HG03442 (cell line): ENCODE data around the gene SYNGR1.

Experiments
- ATAC-seq: cut with Tn5 transposase; IDR thresholded peaks from one replicate; pipeline ENCODE4 v1.9.1; 2021; ENCODE audit warnings: mild to moderate bottlenecking, moderate library complexity; ENCODE audit not compliant: unreplicated experiment

SYNGR1 gene

DNA sequence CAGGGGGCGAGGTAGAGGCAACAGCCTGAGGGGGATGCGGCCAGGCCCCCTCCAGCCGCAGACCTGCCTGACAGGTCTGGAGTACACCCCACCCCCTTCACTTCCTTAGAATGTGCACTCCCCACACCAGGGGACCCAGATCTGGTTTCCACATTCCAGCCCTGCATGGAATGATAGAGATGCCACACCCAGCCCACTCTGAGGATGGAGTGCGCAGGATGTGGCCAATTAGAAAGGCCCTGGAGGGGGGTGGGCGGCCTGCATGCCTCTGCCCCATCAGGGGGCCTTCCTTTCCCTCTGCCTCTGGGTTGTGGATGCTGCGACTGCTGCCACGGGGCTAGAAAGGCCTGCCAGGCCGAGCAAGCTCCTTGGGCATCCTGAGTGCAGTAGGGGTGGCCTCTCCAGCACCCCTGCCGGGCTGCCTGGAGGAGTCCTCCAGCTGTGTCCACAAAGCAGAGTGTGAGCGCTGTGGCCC lies 78.8 kb downstream of the SYNGR1 start:
- ATAC-seq: no peak

DNA sequence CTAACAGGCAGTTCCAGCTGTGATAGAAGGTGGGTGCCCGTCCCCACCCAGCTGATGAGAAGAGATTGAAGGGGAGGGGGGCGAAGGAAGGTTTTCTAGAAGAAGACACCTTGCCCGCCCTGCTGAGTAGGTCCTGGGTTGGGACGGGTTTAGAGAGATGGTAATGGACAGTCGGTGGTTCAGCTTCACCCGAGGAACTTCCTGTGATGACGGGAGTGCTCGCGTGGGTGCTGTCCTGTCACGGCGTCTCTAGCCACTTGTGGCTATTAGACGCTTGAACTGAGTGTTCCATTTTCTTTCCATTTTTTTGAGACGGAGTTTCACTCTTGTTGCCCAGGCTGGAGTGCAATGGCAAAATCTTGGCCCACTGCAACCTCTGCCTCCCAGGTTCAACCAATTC lies 79.4 kb downstream of the SYNGR1 start:
- no peak for ATAC-seq

GRCh38 chr22:39429916-39430575 lies 80.3 kb downstream of the SYNGR1 start:
- ATAC-seq: no peak

- ATAC-seq: no peak
Measured at GRCh38 chr22:39430576-39431150, 80.9 kb downstream of the SYNGR1 start.

DNA sequence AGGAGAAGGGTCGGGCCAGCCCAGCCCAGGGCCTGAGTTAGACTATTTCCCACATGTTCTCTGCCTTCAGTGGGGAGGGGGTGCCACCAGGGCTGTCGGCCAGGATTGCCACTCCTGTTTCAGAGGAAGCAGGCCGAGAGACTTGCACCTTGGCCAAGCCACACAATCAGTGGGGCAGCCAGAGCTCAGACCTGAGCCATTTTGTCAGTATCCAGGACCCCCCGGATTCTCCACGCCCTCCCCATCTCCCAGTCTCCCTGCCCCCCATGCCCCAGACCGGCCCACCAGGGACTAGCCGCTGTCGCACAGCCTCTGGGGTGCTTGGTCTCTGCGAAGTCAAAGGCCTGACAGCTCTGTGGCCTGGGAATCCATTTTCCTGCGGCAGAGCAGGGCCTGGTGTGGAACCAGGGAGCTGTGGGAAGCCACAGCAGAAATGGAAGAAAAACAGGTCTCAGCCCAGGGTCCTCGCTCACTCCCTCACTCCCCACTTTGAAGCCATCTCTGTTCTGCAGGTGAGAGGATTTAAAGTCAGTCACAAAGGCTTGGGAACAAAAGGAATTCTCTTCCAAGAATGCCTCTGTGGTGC lies 81.5 kb downstream of the SYNGR1 start:
- no peak for ATAC-seq

DNA sequence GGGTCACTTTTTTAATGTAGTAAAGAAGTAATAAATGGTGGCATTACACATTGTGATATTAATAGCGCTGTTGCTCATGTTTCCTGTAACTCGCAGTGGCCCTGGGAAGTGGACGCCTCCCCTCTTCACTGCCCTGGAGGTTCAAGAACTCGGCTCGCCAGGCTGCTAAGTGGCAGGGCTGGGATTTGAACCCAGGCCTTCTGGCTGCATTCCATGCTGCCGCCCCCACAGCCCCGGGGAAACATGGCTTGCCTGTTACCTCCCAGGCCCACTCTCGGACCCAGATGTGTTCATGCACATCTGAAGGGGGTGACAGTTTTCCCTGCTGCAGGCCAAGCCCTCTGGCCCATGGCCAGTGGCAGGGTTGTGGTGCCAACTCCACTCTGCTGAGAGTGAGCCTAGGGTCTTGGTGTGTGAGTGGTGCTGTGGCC lies 82.0 kb downstream of the SYNGR1 start:
- ATAC-seq: no peak

DNA sequence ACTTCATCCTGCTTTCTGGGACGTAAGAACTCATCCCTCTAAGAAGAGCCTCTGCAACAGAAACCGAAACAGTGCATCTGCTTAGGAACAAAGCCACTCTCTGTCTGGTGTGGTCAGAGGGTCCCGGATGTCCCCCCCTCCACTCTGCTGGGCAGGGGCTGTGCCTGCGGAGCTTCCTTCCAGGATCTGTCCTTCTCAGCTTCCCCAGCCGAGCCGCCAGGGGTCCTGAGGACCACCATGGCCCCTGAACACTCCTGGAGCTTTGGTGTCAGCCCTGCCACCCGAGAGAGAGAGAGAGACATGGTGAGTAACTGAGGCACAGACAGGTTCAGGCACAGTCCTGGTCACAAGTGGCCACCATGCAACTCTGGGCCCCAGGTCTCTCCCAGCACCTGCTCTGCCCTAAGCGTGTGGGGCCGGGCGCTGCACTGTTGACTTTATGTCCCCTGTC lies 82.6 kb downstream of the SYNGR1 start:
- ATAC-seq: no peak

DNA sequence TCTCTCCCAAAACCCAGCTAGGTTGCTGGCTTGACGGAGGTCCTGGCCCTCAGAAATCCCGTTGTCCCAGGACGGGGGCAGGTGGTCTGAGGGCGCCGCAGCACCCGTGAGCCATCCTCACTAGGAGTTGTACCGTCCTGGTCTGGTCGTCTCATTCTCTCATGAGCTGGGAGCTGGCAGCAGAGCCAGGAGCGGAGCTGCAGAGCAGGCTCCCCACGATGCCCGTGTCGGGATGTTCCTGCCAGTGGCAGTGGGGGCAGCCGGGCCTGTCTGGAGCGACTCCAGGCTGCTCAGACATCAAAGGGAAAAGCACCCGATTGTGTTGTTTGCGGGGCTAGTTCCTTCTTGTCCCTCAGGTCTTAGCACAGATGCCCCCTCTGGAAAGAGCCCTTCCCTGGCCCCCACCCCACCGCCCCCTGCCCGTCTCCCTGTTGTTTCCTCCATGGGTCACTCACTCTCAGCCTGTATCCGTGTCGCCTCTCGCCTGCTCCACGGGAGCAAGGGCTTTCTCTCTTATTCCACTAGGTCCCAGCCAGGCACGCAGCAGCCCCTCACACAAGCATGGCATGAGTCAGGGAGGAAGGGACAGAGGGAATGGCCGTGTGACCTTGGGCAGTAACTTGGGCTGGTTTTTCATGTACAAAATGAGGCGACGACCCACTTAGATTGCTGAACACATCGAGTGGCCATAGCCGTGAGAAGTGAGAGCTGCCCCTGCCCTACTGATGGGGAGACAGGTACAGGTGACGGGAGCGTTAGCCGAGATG lies 83.9 kb downstream of the SYNGR1 start:
- ATAC-seq: no peak

- ATAC-seq: no peak
Measured at GRCh38 chr22:39434243-39434653, 84.5 kb downstream of the SYNGR1 start.

DNA sequence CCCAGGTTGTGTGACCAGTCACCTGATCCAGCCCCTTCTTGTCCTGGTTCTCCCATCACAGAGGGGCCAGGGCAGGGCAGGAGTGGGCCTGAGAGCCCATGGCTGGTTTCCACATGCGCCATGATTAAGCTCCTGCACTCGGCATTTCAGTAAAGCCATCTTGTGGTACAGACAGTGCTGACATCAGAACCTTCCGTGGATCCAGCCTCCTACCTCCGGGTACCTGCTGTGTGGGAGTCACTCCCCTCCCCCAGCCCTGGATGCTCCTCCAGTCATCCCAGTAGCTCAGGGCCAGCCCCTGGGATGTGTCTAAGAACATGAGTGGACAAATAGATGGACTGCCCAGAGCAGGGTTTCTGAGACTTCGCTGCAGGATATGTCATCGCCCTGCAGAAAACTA lies 84.9 kb downstream of the SYNGR1 start:
- no peak for ATAC-seq
